SIG-M5 treated with dmso at 0.1 percent for 504 hours (cell line): ENCODE data around the gene REN.

Experiments
- DNase-seq: peaks from one replicate; lab custom pipeline; 2025; ENCODE audit not compliant: unreplicated experiment; lab: John Stamatoyannopoulos, UW

Gene REN

DNA sequence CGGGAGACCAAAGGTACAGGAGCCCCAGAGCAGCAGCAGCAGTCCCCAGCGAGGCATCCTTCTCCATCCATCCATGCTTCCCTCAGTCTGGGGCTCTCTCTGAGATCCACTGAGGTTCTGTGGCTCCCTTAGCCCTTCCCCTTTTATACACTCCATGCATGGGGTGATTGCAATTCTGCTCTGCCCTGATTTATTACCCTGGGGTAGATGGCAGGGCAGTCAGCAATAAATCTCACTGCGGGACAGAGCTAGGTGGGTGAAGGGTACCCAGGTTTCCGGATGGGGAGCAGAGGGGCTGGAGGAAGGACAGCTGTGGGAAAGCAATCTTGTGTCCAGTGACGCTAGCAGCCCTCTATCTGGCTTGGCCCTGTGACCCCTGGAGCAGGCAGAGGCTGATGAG lies at the start of gene REN:
Gene REN, minus strand, starts transcription at position 119 of the 400 bp plus-strand sequence. Its CDS starts 44 bp downstream, at position 75.
- DNase-seq, result no peak

DNA sequence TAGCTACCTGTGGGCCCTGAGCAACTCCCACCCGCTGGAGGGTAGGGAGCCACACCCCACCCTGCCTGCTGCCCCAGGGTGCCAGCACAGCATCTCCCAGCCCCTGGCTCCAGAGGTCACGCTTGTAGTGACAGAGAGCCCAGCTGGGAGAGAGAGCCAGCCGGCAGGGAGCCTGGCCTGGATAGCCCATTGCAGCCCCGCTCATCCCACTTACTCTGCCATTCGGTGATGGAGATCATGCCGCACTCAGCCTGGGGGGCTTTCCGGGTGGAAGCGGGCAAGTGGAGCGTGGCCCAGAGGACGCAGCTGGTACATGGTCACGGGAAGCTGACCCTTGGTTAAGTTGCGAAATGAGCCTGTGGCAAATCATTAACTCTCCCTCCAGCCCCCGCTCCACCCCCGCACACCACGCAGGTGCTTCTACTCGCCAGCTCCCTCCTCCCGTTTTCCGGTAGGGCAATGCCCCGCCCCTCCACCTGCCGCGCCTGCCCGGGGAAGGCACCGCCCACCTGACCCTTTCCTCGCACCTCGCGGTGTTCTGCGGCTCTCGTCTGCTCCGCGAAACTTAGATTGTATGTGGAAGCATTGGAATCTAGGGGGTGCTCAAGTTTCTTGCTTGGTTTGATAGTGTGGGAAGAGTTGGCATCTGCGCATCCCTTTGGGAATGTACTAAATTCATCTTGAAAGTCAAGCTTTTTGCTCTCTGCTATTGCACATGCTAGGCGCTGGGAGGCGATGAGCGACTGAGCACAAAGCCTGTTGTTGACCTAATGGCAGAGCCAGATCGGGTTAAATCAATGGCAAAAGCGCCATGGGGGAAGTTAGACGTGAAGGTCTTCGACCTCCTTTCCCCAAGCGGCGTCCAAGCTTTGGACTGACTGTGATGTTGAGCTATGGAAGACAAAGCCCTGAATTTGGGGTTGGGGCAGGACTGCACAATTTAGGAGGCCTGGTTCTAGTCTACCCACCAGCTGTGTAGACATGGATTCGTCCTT lies 47.8 kb upstream of the REN start, which contains the start of gene GOLT1A:
Gene GOLT1A, minus strand, starts transcription at position 321 of the 995 bp plus-strand sequence. Its CDS starts 82 bp downstream, at position 239.
- DNase-seq, result peak; percentile 79

DNA sequence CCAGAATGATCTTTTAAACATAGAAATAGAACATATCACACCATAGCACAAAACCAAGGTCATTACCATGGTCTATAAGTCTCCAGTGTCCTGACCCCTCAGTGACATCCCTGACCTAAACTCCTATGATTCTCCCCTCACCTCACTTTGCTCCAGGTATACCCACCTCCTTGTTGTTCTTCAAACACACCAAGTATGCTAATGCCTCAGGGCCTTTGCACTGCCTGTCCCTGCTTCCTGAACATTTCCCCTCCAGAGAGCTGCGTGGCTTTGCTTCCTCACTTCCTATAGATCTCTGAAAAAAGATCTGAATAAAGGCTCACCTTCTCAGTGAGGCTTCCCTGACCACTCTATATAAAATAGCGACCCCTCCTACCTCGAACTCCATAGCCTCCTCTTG lies 46.6 kb upstream of the REN start:
- no peak for DNase-seq

DNA sequence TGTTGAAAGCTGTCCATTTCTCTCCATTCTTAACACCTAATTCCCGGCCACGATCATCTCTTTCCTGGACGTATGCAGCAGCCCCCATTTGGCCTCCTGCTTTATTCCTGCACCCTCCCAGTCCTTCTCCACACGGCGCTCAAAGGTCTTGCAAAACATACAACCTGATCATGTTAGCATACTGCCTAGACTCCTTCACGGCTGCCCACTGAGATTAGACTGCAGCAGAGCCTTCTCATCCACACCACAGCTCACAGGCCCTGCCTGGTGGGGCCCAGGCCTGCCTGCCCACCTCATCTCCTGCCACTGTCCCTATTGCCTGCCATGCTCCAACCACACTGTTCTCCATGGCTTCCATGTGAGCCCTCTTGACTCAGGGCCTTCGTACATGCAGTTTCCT lies 44.9 kb upstream of the REN start:
- DNase-seq, result no peak

DNA sequence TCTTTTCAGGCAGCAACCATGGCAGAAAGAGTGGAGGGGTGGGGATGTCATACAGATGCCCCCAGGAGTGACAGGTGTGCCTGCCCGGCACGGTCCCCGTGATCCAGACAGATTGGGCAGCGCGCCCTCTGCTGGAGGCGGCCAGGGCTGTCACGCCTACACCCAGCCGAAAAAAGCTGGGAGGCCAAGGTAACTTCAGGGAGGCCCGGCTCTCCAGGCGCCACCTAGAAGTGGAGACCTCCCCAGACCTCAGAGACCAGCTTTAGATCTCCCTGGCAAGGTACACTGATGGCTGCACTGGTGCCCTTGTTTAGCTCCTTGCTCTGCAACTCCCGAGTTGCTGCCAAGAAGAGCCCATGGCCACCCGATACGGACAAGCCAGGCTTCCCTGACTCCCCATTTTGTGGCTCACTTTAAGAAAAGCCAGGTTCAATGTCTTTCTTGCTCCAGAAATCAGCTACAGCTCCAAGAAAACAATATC lies 41.0 kb upstream of the REN start:
- peak; percentile 32 for DNase-seq

DNA sequence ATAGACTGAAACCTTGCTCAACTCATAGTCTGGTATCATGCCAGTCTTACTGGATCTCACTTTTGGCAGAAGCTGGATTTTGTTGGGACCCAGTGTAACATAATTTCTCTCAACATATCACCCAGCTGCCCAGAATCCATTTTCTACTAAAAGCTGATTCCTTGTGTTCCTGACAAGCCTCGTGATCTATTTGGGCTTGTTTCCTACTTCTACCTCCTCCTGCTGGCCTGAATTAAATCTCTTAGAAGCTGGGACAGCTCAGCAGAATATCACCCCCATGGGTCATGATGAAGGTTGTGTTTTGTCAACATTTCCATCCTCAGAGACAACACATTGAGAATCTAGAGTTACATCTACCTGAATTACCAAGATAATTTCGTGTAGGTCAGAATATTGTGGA lies 40.0 kb upstream of the REN start:
- DNase-seq, result peak; percentile 28

DNA sequence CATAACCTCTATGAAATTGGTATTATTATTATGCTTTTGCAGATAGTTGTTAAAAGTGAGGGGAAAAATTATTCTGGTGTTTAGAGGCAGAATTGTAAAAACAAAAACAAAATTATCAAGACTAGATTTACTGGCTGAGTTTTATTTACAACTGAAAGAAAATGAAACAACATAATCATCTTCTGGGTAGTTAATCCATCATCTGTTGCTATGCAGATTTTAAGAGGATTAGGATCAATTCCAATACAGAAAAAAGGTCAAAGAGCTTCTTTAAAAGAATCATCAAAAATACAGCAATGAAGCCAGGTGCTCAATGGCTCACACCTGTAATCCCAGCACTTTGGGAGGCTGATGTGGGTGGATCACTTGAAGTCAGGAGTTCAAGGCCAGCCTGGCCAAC lies 39.3 kb upstream of the REN start:
- no peak for DNase-seq

DNA sequence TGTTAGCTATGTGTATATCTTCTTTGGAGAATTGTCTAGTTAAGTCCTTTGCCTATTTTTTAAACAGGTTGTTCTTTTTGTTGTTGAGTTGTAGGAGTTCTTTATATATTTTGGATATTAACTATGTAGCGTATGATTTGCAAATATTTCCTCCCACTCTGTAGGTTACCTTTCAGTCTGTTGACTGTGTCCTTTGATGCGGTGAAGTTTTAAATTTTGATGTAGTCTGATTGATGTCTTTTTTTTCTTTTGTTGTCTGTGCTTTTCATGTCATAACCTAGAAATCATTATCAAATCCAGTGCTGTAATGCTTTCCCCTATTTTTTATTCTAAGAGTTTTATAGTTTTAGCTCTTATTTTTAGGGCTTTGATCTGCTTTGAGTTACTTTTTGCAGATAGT lies 38.8 kb upstream of the REN start:
- no peak for DNase-seq

DNA sequence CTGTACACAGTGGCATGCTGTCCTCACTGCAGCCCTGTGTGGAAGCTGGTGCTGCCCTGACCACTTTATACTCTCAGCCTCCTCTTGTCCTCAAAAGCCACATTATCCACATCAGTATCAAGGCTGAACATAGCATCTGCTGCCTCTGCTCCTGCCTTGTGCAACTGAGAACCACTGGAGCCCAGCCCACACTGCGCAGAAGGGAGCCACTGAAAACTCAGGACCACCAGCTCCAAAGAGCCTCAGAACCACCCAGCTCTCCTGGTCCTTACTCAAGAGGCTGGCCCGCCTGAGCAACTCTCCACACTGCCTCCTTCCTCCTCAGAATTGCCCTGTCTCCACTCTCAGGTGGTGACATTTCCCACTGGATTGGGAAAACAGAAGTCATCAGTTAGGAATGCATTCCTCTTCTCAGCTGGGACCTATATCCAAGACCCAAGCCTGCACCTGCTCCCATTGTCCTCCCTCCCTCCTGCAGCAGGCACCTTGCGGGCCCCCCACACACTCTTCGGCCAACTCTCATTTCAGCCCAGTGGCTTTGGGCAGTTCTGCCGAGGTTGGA lies 37.1 kb upstream of the REN start:
- no peak for DNase-seq

DNA sequence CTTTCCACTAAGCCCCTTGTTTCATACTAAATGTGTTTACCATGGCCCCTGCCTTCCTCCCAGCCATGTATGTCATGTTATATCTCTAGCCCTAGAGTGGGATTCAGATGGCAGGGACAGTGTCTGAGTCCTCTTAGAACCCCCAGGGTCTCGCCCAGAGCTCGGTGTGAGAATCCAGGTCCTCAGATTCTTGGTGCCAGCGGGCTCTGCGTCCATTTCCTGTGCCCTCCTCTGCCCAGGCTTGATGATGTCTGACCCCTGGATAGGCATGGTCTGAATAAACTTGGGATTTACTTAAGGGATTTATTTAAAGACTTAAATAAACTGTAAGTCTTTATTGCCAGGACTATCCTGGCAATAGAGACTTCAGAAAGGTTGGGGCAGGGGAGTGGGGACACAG lies 36.3 kb upstream of the REN start:
- DNase-seq, result no peak

DNA sequence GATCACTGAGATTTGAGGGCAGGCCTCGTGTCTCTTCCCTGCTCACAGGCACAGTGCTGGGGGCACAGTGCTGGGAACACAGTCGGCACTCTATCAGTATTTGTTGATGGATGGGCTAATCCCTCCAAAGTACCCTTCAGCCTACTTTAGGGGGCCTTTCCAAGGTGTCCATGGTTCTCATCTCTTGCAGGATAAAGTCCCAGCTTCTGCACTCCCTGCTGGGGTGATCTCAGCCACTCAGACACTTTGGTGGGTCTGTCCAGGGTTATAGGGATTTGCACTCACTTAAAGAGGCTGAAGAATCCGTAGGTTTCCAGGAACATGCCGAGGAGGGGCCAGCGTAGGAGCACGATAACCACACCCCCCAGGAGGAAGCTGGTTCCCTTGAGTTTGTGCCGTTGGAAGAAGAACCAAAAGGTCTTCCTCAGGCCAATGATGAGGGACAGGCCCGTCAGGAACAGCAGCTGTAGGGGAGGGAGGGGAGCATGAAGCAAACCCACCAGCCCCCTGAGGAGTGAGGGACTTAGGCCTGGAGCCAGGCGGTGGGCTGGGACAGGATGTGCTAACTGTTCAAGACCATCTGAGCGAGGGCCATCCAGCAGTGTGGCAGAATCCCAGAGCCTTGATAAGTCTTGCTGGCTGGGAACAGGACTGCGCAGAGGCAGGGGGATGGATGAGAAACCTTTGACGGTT lies 35.4 kb upstream of the REN start:
- DNase-seq, result no peak

DNA sequence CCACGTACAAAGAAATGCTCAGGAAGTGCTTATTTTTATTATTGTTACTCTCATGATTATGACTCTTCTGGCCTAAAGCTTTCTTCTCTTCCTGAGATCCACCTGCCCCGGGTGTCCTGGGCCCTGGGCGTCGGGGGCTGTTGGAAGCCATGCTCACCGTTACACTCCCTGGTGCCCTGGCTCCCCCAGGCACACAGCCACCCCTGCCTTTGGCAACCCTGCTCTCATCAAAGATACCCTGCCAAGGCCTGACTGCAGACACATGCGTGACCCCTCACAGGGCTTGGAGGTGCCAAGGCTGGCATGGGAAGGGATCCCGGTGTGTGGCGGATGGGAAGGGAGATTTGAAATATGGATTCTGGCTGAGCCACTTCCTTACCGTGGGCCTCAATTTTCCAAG lies 33.4 kb upstream of the REN start:
- no peak for DNase-seq

DNA sequence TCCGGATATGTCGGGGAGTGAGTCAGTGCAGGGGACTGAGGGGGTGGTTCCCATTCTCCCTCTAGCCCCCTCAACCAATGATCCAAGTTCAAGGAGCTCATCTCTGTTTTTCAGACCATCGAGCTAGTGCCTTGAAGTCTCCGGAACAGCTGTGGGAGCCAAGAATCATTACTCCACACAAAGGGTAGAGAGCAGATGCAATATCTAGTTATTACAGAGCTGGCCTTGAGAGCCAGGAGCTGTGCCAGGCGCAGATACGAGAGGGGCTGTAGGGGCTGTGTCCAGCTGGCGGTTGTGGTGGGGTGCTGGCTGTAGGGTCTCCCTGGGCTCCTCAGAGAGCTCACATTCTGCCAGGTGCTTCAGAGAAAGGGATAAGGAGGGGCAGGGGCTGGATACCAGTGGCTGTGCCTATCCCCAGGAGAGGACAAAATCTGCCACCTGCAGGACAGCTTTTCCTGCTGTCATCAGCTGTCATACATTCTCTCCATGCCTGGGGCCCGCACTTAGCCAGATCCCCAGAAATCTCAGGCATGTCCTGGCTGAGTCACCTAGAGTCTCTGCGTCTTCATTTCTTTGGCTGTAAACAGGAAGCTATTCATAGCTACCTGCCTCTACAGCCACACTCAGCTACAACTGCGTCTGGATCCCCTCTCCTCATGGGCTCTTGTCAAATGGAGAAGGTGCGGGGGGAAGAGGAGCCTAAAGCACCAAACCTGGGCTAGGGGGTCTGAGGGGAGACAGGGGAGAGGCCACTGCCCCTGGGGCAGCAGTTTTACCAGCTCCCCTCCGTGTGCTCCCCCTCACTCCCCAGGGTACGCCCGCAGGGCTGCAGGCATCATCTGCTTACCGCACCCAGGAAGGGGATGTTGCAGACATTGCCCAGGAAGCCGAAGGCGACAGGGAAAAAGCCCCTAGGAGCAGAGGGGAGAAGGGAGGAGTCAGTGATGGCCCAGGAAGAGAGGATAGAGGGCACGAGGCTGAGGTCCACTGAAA lies 32.5 kb upstream of the REN start:
- peak; percentile 47 for DNase-seq

DNA sequence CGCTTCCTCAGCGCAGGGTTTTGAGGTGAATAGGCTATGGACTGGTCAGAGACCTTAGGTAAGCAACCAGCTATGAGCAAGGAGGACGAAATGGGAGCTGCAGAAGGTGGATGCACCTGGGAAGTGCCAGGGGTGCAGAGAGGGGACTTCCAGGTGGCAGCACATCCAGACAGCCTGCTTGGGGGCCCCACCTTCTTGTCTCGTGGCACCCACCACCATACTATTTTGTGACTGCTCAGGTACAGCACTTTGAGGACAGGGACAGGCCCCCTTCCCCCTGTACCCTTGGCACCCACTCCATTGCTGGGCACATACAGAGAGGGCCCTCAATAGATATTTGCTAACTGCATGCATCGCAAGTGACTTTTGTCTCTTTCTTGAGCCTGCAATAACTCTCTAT lies 30.9 kb upstream of the REN start:
- DNase-seq, result no peak

DNA sequence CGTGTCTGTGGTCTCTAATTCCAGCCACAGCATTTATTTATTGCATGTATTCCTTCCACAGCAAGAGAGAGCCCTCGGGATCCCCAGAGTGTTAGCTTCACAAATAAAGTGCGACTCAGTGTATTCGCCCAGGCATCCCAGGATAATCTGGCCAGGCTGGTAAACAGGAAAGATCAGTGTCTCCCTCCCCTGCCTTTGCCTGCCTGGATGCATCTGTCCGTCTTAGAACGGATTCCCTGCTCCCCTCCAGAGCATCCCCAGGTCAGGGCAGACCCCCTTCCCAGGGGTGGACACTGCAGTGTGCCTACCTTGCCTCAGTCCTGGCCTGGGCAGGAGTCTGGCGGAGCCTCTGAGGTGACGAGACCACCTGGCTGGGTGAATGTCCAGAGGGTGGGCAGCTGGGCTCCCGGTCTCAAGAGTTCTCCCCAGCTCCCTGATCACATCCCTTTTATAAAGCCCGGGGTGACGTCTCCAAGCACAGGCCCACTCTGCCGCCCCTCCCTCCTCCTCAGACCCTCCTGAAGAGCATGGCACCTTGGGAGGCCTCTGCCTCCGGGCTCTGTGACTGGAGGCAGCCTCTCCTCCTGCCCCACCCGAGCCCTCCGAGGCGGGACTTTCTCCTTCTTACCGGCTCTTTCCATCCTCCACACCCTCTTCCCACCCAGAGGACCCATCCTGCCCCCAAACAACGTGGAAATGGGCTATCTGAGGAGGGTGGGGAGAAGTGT lies 30.1 kb upstream of the REN start, which contains the start of gene KISS1:
Gene KISS1, minus strand, starts transcription at position 424 of the 728 bp plus-strand sequence. CDS start 3,615 bp downstream, outside the sequence.
- no peak for DNase-seq

DNA sequence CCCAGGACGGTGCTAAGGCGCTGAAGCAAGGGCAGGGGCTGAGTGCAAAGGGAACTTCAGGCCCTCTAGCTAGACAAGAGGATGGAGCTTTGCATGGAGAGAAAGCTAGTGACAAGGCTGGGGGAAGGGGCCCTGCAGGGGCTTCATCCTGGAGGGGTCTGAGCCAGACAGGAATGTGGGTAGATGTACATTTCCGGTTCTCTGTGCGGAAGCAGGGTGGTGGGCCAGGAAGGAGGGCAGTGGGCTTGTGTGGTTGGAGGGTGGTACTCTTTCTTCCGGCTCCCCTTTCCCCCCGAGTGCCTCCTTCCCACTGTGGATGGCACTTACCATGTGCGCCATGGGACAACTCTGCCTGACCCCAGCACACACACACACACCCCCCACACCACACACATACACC lies 28.6 kb upstream of the REN start:
- DNase-seq, result no peak

DNA sequence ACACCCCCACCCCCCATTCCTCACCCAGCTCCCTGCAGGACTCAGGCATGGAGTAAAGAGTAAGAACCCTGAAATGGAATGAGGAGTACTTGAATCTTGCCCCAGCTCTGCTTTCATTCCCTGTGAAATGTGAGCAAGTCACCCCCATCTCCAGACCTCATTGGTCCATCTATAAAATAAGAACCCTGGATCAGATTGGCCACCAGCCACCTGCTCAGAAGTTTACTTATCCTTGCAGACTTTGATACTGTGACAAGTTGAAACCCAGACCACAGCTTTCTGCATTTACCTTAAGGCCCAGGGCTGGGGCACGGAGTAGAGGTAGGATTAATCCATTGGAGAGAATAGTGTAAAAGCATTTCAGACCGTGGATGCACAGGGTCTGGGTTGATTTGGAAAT lies 27.9 kb upstream of the REN start:
- DNase-seq, result peak; percentile 15

DNA sequence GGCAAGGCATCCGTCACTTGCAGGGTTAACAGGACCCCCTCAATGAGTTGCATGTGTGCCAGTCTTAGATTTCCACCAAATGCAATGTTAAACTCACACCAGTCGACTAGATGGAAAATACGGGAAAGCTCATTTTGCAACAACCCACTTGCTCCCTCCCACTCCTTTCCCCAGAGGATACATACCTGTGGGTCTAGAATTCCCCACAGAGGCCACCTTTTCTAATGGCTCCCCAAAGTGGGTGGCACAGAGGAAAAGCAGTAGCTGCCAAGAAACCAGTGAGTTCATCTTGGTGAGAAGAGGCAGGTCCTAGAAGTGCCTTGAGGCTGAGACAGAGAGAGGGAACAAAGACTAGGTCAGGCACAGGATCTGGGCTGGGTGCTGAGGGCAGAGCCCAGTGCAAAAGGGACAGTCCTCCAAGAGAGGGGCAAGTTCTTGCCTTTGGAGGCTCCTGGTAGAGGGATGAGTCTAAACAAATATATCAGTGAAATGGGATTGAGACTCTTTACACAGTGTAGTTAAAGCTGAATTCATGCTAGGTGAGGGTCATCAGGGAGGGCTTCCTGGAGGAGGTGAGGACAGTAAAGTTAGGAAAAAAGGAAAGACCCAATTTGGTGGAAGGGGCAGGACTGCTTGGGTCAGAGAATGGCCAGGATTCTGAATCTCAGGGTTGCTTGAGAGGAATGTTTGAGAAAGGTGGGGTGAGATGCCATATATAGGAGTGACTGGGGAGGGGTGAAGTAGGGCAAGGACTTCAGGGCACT lies 26.6 kb upstream of the REN start:
- DNase-seq, result no peak

DNA sequence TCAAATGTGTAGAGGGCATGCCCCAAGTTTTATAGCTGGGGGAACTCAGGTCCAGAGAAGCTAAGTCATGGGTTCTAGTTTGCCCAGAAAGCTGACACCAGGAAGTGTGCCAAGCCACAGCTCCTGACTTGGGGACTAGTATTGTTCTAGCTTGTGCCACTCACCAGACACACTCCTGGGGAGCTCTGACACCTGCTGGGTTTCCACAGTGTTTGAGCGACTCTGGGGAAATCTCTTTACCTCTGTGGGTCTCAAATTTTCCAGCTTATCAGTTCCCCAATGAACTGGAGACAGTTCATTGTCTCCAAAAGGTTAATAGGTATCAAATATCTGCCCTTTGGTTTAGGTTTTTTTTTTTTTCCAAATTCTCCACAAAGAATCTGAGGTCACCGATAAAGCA lies 25.9 kb upstream of the REN start:
- no peak for DNase-seq
